ENCODE results near the gene ABCA4.
"Not testable (repeated sequence)": the region's sequence is repeated elsewhere in the genome, so short reads cannot be mapped to it uniquely, and the experiment has no call there.

Gene ABCA4

GRCh38 chr1:94120991-94121390 lies at the start of gene ABCA4:
Gene ABCA4, minus strand, starts transcription at chr1:94121148. Its CDS starts 103 bp downstream, at chr1:94121045.
- DNase-seq (ENCODE audit: low read depth in 3 of 3, low spot score in 1 of 3) = no peak

GRCh38 chr1:94169126-94169525 lies 48.2 kb upstream of the ABCA4 start:
- DNase-seq (ENCODE audit: low read depth in 3 of 3, low spot score in 1 of 3) = no peak

GRCh38 chr1:94165843-94166242 lies 44.9 kb upstream of the ABCA4 start:
- DNase-seq (ENCODE audit: low read depth in 3 of 3, low spot score in 1 of 3) = no peak

GRCh38 chr1:94164885-94165284 lies 43.9 kb upstream of the ABCA4 start:
- DNase-seq (ENCODE audit: low read depth in 3 of 3, low spot score in 1 of 3) = not testable (repeated sequence)

GRCh38 chr1:94164121-94164520 lies 43.2 kb upstream of the ABCA4 start:
- not testable (repeated sequence) for DNase-seq (ENCODE audit: low read depth in 3 of 3, low spot score in 1 of 3)

GRCh38 chr1:94163249-94163648 lies 42.3 kb upstream of the ABCA4 start:
- DNase-seq (ENCODE audit: low read depth in 3 of 3, low spot score in 1 of 3) = not testable (repeated sequence)

- DNase-seq (ENCODE audit: low read depth in 3 of 3, low spot score in 1 of 3) = no peak
Measured at GRCh38 chr1:94160811-94161210, 39.9 kb upstream of the ABCA4 start.

- no peak for DNase-seq (ENCODE audit: low read depth in 3 of 3, low spot score in 1 of 3)
Measured at GRCh38 chr1:94156096-94156625, 35.2 kb upstream of the ABCA4 start.

GRCh38 chr1:94154989-94155388 lies 34.0 kb upstream of the ABCA4 start:
- no peak for DNase-seq (ENCODE audit: low read depth in 3 of 3, low spot score in 1 of 3)

- no peak for DNase-seq (ENCODE audit: low read depth in 3 of 3, low spot score in 1 of 3)
Measured at GRCh38 chr1:94153133-94153532, 32.2 kb upstream of the ABCA4 start.

GRCh38 chr1:94149166-94149565 lies 28.2 kb upstream of the ABCA4 start:
- DNase-seq (ENCODE audit: low read depth in 3 of 3, low spot score in 1 of 3) = not testable (repeated sequence)

GRCh38 chr1:94146273-94146672 lies 25.3 kb upstream of the ABCA4 start:
- no peak for DNase-seq (ENCODE audit: low read depth in 3 of 3, low spot score in 1 of 3)

GRCh38 chr1:94144836-94145235 lies 23.9 kb upstream of the ABCA4 start:
- no peak for DNase-seq (ENCODE audit: low read depth in 3 of 3, low spot score in 1 of 3)

GRCh38 chr1:94143809-94144176 lies 22.8 kb upstream of the ABCA4 start:
- DNase-seq (ENCODE audit: low read depth in 3 of 3, low spot score in 1 of 3) = no peak

GRCh38 chr1:94143173-94143808 lies 22.3 kb upstream of the ABCA4 start:
- DNase-seq (ENCODE audit: low read depth in 3 of 3, low spot score in 1 of 3) = no peak

GRCh38 chr1:94142583-94142982 lies 21.6 kb upstream of the ABCA4 start:
- no peak for DNase-seq (ENCODE audit: low read depth in 3 of 3, low spot score in 1 of 3)

GRCh38 chr1:94142022-94142421 lies 21.1 kb upstream of the ABCA4 start:
- no peak for DNase-seq (ENCODE audit: low read depth in 3 of 3, low spot score in 1 of 3)

- DNase-seq (ENCODE audit: low read depth in 3 of 3, low spot score in 1 of 3) = no peak
Measured at GRCh38 chr1:94132111-94132510, 11.2 kb upstream of the ABCA4 start.

- DNase-seq (ENCODE audit: low read depth in 3 of 3, low spot score in 1 of 3) = no peak
Measured at GRCh38 chr1:94130851-94131595, 10.1 kb upstream of the ABCA4 start.

GRCh38 chr1:94126651-94127050 lies 5.7 kb upstream of the ABCA4 start:
- no peak for DNase-seq (ENCODE audit: low read depth in 3 of 3, low spot score in 1 of 3)

GRCh38 chr1:94125551-94126514 lies 4.9 kb upstream of the ABCA4 start:
- DNase-seq (ENCODE audit: low read depth in 3 of 3, low spot score in 1 of 3) = no peak
